ENCODE data around the gene GPR132.

- TF ChIP-seq CTCF (IDR thresholded peaks at IDR 0.05; ENCODE audit: low read length) (no peak), EZH2 (IDR thresholded peaks at IDR 0.05; ENCODE audit: borderline replicate concordance, low read length) (no peak)
Measured at GRCh38 chr14:105069871-105070759, 4.9 kb upstream of the GPR132 start.

All from OCI-LY1 (cell line).